Astrocyte of the spinal cord (primary cell): ENCODE data around the gene YIPF2.

ENCODE experiments used
- DNase-seq: peaks from one replicate; pipeline ENCODE4 v3.0.0; 2011; ENCODE audit warnings: low read depth, low spot score
- H3K4me3 ChIP-seq: 2 replicates; pipeline ENCODE4 v1.5.1; 2011; ENCODE audit warnings: low read depth, mild to moderate bottlenecking, low read length, moderate library complexity
- in situ Hi-C: cut with HindIII; loops from 2 replicates; pipeline ENCODE4 v1.10.0; 2017; ENCODE audit warnings: low sequenced_read_pairs
- TF ChIP-seq, protein P1 (sequence below): IDR thresholded peaks from 2 replicates; pipeline ENCODE4 v1.5.1; 2012; ENCODE audit warnings: low read depth, mild to moderate bottlenecking, low read length, inconsistent platforms

YIPF2 gene

DNA sequence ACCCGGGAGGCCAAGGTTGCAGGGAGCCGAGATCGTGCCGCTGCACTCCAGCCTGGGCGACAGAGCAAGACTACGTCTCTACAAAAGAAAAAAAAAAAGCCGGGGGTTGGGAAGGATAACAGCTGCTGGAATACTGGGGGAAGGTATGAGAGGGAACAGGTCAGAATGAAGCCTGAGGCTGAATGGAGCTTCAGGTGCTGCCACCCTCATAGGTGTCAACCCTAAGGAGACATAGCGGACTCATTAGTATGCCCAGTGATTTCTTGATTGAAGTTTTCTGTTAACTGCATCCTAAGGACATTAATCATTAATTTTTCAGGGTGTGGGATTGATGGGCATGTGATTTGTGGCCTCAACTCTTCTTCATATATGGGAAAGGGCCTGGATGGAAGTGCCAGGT, 38.4 kb upstream of the YIPF2 start:
- no peak overlapping the region for H3K4me3 ChIP-seq
- in situ Hi-C loops = no loop called here
- DNase-seq = no peak
- TF ChIP-seq, protein P1, sequence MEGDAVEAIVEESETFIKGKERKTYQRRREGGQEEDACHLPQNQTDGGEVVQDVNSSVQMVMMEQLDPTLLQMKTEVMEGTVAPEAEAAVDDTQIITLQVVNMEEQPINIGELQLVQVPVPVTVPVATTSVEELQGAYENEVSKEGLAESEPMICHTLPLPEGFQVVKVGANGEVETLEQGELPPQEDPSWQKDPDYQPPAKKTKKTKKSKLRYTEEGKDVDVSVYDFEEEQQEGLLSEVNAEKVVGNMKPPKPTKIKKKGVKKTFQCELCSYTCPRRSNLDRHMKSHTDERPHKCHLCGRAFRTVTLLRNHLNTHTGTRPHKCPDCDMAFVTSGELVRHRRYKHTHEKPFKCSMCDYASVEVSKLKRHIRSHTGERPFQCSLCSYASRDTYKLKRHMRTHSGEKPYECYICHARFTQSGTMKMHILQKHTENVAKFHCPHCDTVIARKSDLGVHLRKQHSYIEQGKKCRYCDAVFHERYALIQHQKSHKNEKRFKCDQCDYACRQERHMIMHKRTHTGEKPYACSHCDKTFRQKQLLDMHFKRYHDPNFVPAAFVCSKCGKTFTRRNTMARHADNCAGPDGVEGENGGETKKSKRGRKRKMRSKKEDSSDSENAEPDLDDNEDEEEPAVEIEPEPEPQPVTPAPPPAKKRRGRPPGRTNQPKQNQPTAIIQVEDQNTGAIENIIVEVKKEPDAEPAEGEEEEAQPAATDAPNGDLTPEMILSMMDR = no peak

DNA sequence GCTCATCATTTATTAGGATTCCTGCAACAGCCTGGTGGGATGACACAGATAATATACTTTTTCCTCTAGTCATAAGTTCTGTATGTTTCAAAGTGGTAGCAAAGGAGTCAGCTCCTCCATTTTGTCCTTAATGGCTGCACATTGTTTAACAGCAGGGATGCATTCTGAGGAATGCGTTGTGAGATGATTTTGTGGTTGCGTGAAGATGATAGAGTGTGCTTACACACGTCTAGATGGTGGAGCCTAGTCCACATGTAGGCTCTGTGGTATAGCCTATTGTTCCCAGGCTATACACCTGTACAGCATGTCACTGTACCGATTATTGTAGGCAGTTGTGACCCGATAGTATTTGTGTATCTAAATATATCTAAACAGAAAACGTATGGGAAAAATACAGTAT, 37.0 kb upstream of the YIPF2 start:
- in situ Hi-C loops = no loop called here
- TF ChIP-seq, protein P1 = no peak
- DNase-seq = no peak
- no peak overlapping the region for H3K4me3 ChIP-seq

DNA sequence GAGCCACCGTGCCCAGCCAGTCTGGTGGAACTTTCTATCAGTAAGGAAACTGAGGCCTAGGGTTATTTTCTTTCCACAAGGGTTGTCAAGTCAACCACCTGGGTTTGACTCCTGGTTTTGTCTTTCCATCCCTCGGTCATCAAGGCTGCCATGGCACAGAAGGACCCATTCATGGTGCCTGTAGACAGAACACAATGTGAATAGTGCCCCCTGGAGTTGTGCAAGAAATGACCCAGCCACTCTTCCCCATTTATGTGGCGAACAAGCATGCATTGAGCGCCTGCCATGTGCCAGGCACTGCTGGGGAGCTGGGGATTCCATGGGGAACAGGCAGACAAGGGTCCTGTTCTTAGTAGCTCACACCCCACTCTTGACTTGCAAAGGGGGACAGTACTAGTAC, 36.5 kb upstream of the YIPF2 start:
- in situ Hi-C loops = no loop called here
- no peak overlapping the region for H3K4me3 ChIP-seq
- DNase-seq = no peak
- TF ChIP-seq, protein P1 = no peak

DNA sequence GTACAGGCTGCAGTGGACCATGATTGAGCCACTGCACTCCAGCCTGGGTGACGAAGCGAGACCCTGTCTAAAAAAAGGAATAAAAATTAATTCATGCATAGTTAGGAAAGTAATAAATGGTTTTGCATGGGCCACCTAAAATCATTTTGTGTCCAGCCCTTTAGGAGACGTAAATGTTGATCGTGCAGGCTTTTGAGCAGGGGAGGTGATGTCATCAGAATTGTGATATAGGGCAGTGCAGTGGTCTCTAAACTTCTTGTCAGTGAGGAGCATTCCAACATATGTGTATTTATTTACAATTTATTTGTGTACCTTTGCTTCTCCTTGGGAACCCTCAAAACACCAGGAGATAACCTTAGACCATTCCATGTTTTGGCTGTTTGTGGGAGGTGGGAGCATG, 35.4 kb upstream of the YIPF2 start:
- TF ChIP-seq, protein P1 = no peak
- H3K4me3 ChIP-seq = no peak overlapping the region
- in situ Hi-C loops = no loop called here
- no peak for DNase-seq

DNA sequence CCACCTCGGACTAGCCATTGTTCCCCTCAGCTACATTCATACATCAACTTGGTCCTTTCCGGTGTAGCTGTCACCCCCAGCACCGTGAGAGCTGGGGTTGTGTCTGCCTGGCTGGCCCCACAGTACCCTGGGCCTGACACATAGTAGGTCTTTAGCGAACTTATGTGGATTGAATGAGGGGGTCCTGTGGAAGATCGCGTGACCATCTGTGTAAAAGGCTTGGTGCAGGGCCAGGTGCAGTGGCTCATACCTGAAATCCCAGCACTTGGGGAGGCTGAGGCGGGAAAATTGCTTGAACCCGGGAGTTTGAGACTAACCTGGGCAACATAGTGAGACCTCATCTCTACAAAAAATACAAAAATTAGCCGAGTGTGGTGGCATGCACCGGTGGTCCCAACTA, 34.4 kb upstream of the YIPF2 start:
- no peak overlapping the region for H3K4me3 ChIP-seq
- in situ Hi-C loops = no loop called here
- TF ChIP-seq, protein P1 = no peak
- no peak for DNase-seq

DNA sequence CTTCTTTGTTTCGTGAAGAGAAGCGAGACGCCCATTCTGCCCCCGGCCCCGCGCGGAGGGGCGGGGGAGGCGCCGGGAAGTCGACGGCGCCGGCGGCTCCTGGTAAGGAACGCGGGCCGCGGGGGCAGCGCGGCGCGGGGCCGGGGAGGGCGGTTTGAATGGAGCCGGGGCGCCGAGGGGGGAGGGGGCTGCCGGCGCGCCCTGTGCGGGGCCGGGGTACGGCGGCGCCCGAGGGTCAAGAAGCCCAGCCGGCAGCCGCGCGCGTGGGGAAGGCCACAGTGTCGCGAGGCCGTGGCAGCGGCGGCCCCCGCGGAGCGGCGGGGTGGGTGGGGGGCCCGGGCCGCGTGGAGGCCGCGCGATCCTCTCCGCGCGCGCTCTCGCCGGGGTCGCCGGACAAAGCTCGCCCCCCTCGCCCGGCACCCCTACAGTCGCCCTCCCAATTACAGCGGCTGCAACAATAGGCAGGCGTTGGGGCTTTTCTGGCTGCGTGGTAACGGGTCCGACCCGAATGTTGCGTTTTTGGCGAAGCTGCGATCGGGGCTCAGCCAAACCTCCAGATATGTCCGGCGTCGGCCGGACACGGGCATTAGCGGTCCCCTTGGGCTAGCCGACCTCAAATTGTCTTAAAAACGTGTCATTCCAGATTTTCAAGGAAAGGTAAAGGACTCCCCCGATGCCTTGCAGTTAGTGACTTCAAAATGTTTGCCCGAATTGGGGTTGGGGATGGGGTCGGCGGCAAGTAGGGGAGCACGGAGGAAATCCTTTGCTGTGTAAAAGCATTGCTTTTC, 32.8 kb upstream of the YIPF2 start:
- peak overlapping the region; percentile 84 for H3K4me3 ChIP-seq
- DNase-seq = peak; percentile 18
- in situ Hi-C loops = no loop called here
- TF ChIP-seq, protein P1 = no peak
